Omental fat pad (tissue), 4 donors: Measurements from ENCODE around the gene ERO1A. TPM values are rescaled to one million over a fixed set of nuclear protein-coding genes. Genes with fewer than 3 reads are reported as not detected.
A peak's percentile ranks its signal among the peaks of the same experiment; 100 is the strongest.

ENCODE experiments used
- ATAC-seq: fragments of 150-250 bp; one replicate; pipeline ENCODE4 v1.9.1; 2016; ENCODE audit warnings: mild to moderate bottlenecking, moderate library complexity; ENCODE audit not compliant: low FRiP score
- DNase-seq: peaks from one replicate; pipeline ENCODE4 v3.0.0-alpha.2; 2019; ENCODE audit warnings: low spot score
- total RNA-seq, 4 donors: library from RNA; depleted of rRNA; stranded (reverse); fragments of >200 nt; gene quantifications; one replicate each; pipeline ENCODE4 v1.1.0, GENCODE V29; 2016
- TF ChIP-seq, protein P1 (sequence below), 3 donors: fragments of 450-650 bp; IDR thresholded peaks; one replicate each; pipeline ENCODE4 v1.5.1; 2016 to 2017; ENCODE audit warnings: antibody characterized with exemption in 3 of 3, mild to moderate bottlenecking in 3 of 3, moderate library complexity in 2 of 3

ERO1A gene
- total RNA-seq, 4 donors from 2014 or later, result 24.8 to 49.8 (median 32.5) TPM

DNA sequence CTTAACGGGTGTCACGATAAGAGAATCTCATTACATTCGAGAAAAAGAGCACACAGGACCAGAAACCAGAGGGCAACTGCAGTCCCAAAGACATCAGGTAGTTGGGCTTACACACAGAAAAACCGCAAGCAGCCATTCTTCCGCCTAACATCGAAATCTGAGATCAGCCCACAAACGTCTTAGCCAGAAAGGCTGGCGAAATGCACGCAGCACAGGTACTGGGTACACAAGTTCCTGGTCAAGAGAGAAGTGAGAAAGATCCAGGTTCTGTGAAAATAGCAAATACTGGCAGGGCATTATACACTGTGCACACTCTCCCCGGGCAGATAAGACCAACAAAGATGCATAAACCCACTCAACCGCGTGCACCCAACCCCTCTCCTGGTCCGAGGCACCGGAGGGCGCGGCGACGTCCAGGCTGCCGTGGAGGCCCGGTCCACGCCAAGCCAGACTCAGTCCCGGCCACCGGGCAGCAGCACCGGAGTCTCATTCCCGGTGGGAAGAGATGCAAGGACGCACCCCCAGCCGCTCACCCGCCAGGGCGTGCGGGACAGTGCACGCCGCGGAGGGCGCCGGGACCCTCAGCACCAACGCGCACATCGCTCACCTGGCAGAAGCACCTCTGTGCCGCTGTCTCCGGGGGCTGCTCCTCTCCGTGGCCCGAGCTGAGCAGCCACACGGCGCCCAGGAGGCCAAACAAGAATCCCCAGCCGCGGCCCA is 437 bp downstream of the ERO1A start:
- TF ChIP-seq, protein P1, sequence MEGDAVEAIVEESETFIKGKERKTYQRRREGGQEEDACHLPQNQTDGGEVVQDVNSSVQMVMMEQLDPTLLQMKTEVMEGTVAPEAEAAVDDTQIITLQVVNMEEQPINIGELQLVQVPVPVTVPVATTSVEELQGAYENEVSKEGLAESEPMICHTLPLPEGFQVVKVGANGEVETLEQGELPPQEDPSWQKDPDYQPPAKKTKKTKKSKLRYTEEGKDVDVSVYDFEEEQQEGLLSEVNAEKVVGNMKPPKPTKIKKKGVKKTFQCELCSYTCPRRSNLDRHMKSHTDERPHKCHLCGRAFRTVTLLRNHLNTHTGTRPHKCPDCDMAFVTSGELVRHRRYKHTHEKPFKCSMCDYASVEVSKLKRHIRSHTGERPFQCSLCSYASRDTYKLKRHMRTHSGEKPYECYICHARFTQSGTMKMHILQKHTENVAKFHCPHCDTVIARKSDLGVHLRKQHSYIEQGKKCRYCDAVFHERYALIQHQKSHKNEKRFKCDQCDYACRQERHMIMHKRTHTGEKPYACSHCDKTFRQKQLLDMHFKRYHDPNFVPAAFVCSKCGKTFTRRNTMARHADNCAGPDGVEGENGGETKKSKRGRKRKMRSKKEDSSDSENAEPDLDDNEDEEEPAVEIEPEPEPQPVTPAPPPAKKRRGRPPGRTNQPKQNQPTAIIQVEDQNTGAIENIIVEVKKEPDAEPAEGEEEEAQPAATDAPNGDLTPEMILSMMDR (IDR thresholded peaks at IDR 0.05), result no peak
- DNase-seq, result no peak
- ATAC-seq, result peak; percentile 17

DNA sequence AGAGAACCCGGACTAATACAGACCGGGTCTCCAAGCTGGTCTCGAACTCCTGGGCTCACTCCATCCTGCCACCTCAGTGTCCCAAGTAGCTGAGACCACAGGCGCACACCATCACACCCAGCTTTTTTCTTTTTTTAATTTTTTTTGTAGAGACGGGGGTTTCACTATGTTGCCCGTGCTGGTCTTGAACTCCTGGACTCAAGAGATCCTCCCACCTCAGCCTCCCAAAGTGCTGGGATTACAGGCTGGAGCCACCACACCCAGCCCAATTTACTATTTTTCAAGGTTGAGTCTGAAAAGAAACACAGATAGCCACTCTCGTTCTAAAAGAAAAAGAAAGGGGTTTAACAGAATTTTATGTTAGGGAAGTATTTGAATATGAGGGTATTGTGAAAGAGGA is 1.8 kb downstream of the ERO1A start:
- ATAC-seq, result no peak
- DNase-seq, result no peak
- TF ChIP-seq, protein P1 (IDR thresholded peaks at IDR 0.05), result no peak

DNA sequence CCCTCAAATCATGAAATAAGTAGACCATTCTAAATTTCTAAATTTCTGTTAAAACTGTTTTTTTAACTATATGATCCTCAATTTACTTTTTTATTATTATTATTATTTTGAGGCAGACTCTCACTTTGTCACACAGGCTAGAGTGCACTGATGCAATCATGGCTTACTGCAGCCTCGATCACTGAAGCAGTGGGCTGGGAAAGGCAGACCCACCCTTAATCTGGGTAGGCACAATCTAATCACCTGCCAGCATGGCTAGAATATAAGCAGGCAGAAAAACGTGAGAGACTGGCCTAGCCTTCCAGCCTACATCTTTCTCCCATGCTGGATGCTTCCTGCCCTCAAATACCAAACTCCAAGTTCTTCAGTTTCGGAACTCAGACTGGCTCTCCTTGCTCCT is 2.3 kb downstream of the ERO1A start:
- TF ChIP-seq, protein P1 (IDR thresholded peaks at IDR 0.05), result no peak
- DNase-seq (no peak), ATAC-seq (no peak)

DNA sequence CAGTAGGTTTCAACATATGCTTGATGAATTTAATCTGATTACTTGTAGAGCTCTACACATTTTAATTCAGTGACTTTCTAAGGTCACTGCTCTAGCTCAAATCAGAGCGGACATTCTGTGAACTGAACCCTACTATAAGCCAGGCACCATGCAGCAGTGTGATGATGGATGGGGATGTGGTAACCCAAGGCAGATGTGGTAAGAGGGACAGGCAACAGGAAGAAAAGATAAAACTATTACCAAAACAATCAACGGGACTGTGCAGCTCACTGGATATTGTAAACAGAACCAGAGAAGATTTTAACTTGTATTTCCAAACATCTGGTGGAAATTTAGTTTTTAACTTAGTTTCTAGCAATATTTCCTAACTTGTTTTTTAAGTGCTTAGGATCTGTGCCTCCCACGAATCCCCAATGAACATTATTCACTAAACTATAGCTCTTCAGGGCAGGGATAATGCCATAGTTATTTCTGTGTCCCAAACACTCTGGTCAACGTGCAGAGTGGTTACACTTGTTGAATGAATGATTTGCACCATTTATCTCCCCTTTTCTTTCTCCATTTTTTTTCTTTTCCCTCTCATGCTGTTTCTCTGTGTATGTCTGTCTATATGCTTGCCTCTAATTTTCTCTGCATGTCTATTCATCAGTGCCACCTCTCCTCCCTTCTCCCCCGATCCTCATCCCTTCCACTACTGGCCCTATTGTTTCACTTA is 3.0 kb downstream of the ERO1A start:
- ATAC-seq, result no peak
- DNase-seq, result no peak
- TF ChIP-seq, protein P1 (IDR thresholded peaks at IDR 0.05), result no peak

DNA sequence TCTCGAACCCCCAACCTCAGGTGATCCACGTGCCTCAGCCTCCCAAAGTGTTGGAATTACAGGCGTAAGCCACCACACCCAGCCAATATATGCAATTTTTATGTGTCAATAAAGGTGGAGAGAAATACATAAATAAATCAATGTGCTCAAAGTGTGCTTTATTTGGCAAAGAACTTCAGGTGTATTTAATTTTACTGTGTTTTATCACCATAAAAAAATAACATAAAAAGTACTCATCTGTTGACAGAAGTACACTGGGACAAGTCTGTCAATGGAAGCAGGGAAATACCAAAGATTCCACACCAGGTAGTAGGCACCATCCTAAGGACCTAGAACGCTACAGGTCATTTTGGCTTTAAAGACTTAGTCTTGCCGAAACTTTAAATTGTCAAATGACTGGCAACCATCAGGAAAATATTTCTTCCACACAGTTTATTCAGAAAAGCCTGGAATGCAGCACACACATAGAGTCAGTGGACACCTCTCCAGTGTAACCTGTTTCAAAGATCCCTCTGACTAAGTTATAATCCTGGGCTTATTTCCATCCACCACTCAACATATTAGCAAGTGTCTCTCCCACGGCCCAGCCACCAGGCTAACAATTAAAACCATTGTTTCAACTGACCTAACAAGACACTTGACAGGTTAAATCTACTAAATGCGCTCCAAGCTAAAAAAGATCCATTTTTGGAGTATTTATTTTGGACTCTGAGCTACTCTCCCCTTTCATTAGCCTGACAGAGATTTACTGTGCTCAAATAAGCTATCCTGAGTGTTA is 4.2 kb downstream of the ERO1A start:
- TF ChIP-seq, protein P1 (IDR thresholded peaks at IDR 0.05), result no peak
- DNase-seq, result no peak
- ATAC-seq, result no peak

DNA sequence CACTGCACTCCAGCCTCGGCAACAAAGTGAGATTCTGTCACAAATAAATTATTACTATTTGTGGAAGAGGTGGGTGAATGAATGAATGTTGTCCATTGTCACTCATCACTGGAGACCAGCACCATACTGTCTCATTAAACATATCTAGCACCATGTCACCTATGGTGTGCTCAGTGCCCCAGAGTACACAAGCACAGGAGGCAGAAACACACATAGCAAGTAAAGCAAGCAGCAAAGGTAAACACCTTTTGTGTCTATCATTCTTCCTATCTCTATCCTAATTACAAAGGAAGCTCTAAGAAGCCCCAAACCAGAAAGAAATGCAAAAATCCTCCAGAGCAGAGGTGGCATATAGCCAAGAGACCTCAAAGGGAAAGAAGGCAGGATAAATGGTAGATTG is 9.2 kb downstream of the ERO1A start:
- DNase-seq (no peak), ATAC-seq (no peak)
- TF ChIP-seq, protein P1 (IDR thresholded peaks at IDR 0.05), result no peak
